GM12864 (cell line): ENCODE measurements around the gene ELK3.

Experiments used
- DNase-seq: peaks from one replicate; pipeline ENCODE4 v3.0.0-alpha.2; 2011; ENCODE audit warnings: low read depth
- H3K4me3 ChIP-seq: 2 replicates; pipeline ENCODE4 v1.5.1; 2011; ENCODE audit warnings: mild to moderate bottlenecking, low read depth, low read length, control low read depth
- TF ChIP-seq, protein P1 (sequence below): IDR thresholded peaks from 2 replicates; pipeline ENCODE4 v1.5.1; 2011; ENCODE audit warnings: low read depth, mild to moderate bottlenecking, moderate library complexity, low read length, control low read depth, inconsistent platforms; ENCODE audit errors: missing control alignments

Gene ELK3

DNA sequence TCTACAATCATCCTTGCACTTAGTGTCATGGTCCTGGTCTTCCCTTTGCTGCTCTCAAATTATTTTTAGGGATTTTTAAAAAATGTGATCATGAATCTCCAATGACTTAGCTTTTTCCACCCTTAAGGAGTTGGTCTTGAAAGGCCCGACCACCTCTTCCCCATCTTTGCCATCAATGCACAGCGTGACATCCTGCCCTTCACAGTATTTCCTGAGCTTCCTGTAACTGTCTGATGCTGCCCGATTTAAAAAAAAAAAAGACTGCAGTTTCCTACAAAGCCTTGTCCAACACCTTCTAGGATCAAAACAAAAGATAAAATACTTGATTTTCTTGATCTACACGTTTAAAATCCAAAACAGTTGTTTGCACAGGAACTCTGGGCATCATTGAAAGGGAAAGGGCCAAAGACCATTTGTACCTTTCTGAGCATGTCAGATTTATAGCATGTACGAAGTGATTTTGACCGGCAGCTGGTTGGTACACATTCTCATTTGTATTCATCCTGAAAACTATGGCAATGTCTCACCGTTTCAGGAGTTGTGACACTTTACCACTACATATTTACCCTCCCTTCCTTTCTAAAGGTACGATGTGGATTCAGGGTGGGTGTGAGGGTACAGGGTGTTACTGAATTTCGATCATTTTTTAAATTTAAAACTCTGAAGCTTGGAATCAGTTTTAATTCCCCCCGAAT lies 7.4 kb upstream of the ELK3 start:
- TF ChIP-seq, protein P1, sequence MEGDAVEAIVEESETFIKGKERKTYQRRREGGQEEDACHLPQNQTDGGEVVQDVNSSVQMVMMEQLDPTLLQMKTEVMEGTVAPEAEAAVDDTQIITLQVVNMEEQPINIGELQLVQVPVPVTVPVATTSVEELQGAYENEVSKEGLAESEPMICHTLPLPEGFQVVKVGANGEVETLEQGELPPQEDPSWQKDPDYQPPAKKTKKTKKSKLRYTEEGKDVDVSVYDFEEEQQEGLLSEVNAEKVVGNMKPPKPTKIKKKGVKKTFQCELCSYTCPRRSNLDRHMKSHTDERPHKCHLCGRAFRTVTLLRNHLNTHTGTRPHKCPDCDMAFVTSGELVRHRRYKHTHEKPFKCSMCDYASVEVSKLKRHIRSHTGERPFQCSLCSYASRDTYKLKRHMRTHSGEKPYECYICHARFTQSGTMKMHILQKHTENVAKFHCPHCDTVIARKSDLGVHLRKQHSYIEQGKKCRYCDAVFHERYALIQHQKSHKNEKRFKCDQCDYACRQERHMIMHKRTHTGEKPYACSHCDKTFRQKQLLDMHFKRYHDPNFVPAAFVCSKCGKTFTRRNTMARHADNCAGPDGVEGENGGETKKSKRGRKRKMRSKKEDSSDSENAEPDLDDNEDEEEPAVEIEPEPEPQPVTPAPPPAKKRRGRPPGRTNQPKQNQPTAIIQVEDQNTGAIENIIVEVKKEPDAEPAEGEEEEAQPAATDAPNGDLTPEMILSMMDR: no peak
- no peak for DNase-seq

DNA sequence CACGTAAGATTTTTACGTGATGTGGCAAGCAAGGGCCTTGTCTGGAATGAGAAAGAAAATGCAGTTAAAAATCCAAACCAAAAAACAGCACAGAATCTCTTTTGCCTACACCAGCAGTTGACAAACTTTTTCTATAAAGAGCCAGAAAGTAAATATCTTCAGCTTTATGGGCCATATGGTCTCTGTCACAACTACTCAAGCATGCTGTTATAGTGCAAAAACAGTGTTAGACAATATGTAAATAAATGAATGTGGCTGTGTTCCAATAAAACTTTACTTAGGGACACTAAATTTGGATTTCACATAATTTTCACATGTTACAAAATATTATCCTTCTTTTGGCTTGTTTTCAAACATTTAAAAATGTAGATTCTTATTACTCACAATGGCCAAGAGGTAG lies 6.2 kb upstream of the ELK3 start:
- DNase-seq: no peak
- TF ChIP-seq, protein P1: no peak
- H3K4me3 ChIP-seq: no peak overlapping the region

More for the DNA sequence above, 7.4 kb upstream of the ELK3 start:
- no peak overlapping the region for H3K4me3 ChIP-seq

- no peak overlapping the region for H3K4me3 ChIP-seq
- TF ChIP-seq, protein P1: no peak
- no peak for DNase-seq
Observed at GRCh38 chr12:96189781-96190180, 4.4 kb upstream of the ELK3 start.

DNA sequence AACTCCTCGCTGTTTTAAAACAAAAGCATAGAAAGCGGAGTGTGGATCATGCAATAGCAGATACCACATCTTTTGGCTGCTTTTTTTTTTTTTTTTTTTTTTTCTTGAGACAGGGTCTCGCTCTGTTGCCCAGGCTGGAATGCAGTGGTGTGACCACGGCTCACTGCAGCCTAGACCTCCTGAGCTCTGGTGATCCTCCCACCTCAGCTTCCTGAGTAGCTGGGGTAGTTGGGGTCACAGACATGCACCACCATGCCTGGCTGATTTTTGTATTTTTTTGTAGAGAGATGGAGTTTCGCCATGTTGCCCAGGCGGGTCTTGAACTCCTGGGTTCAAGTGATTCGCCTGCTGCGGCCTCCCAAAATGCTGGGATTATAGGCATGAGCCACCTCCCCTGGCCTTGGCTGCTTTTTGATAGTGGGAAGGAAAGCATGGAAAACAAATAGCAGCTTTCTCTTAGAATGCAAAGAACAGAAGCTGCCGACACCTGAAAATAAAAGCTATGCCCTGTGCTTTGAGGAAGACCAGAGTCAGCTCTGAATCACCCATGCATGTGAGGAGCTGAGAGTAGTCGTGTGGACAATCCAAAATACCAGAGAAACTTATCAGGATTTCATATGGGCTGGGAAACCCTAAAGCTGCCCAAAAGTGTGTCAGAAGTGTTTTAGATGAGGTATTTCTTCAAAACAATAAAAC lies 3.6 kb upstream of the ELK3 start:
- TF ChIP-seq, protein P1: no peak
- no peak for DNase-seq
- no peak overlapping the region for H3K4me3 ChIP-seq

GRCh38 chr12:96192926-96193573 lies 1.1 kb upstream of the ELK3 start:
- TF ChIP-seq, protein P1: no peak
- no peak overlapping the region for H3K4me3 ChIP-seq
- DNase-seq: no peak

- DNase-seq: no peak
- peak overlapping the region; percentile 70 for H3K4me3 ChIP-seq
- TF ChIP-seq, protein P1: no peak
Observed at GRCh38 chr12:96194576-96194889, 358 bp downstream of the ELK3 start.
